GM19467 (cell line): ENCODE measurements around the gene ZNF45.
"Not testable (repeated sequence)": the region's sequence is repeated elsewhere in the genome, so short reads cannot be mapped to it uniquely, and the experiment has no call there.

Source experiments
- ATAC-seq: cut with Tn5 transposase; IDR thresholded peaks from one replicate; pipeline ENCODE4 v1.9.1; 2021; ENCODE audit warnings: mild to moderate bottlenecking, moderate library complexity; ENCODE audit not compliant: unreplicated experiment

Gene ZNF45

GRCh38 chr19:43934985-43935708, at the start of gene ZNF45:
Gene ZNF45, minus strand, starts transcription at chr19:43935282. Its CDS starts 13,097 bp downstream, at chr19:43922185.
- peak; percentile 88 for ATAC-seq

DNA sequence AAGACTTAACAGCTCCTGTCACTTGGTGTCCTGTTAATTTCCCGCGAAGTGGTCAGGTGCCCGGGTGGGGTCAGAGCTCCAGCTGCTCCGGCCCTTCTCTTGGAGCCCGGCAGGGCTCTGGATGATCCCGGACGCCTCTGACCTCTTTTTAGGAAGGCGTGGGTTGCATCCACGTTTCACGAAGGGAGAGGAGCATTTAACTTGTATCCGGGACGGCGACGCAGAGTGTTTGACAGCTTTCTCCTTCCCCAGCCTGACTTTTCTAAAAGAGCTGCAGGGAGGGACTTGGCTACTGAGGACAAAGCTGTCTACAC, 49.6 kb upstream of the ZNF45 start:
- no peak for ATAC-seq

- ATAC-seq: peak; percentile 94
Measured at GRCh38 chr19:43983912-43984686, 49.0 kb upstream of the ZNF45 start, which contains the start of gene ZNF155. Gene ZNF155, plus strand, starts transcription at chr19:43984188. Its CDS starts 4,356 bp downstream, at chr19:43988544.

DNA sequence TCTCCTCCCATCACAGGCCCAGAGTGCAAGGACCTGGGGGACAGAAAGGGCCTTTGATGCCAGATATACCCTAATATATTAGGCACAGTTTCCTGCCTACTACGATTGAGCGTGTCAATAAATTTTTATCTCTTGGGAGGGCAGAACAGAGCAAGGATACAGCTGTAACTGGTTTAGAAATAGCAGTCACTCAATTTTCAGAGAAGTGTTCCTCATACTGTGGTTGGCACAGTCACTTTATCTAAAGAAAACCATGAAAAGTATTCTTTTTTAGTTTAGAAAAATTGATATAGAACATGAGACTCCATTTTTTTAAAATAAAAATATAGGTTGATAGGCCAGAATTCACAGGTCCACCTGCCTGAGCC, 48.4 kb upstream of the ZNF45 start:
- no peak for ATAC-seq

DNA sequence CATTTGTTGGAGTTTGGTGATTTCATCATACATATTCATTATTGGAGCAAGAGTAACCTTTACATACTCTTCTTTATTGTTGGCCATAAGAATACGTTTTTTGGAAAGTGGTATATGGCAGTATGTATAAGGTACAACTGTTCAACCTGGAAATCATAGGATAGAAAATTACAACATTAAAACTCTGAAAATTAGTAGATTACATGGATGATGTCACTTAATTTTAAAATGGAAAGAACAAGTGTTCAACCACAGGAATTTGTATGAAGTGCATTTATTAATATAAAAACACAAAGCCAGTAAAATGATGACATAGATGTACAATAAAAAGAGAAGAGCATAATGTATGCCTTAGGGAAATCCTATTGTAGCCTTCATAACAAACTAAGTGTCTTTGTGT, 41.6 kb upstream of the ZNF45 start:
- ATAC-seq: no peak

GRCh38 chr19:43966079-43966694, 31.1 kb upstream of the ZNF45 start:
- ATAC-seq: no peak

DNA sequence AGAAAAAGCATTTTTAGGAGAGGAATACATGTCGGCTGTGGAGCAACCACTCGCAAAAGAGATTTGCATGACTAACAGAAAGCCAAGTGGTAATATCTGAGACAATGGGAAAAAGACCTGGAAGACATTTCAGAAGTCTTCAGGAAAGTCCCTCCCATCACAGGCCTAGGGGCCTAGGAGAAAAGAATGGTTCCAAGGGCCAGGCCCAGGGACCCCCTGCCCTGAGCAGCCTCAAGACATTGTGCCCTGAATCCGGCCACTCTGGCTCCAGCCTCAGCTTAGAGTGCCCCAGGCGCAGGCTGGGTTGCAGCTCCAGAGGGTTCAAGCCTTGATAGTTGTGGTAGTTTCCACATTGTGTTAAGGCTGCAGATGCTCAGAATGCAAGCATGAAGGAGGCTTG, 25.3 kb upstream of the ZNF45 start:
- no peak for ATAC-seq

GRCh38 chr19:43957891-43958290, 22.8 kb upstream of the ZNF45 start:
- no peak for ATAC-seq

- no peak for ATAC-seq
Measured at GRCh38 chr19:43956827-43957226, 21.7 kb upstream of the ZNF45 start.

- ATAC-seq: peak; percentile 90
Measured at GRCh38 chr19:43950834-43951645, 16.0 kb upstream of the ZNF45 start, which contains the start of gene ZNF221. Gene ZNF221, plus strand, starts transcription at chr19:43951228. Its CDS starts 11,499 bp downstream, at chr19:43962727.

GRCh38 chr19:43949803-43950202, 14.7 kb upstream of the ZNF45 start:
- not testable (repeated sequence) for ATAC-seq

DNA sequence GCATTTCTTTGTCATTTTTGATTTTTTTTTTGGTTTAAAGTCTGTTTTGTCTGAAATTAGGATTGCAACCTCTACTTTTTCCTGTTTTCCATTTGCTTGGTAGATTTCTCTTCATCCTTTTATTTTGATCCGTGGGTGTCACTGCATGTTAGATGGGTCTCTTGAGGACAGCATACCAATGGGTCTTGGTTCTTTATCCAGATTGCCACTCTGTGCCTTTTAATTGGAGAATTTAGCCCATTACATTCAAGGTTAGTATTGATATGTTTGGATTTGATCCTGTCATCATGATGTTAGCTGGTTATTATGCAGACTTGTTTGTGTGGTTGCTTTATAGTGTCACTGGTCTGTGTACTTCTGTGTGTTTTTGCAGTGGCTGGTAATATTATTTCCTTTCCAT, 12.3 kb upstream of the ZNF45 start:
- ATAC-seq: not testable (repeated sequence)

DNA sequence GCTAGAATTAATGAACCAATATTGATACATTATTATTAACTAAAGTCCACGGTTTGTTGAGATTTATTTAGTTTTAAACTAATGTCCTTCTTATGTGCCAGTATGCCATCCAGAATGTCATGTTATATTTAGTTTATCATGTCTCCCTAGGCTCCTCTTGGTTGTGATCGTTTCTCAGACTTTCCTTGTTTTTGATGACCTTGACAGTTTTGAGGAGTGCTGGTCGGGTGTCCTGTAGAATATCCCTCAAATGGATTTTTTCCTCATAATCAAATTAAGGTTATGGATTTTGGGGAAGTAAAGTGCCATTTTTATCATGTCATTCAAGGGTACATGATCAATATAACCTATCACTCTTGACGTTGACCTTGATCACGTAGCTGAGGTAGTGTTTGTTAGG, 6.1 kb upstream of the ZNF45 start:
- ATAC-seq: no peak

- no peak for ATAC-seq
Measured at GRCh38 chr19:43940719-43941118, 5.6 kb upstream of the ZNF45 start.

DNA sequence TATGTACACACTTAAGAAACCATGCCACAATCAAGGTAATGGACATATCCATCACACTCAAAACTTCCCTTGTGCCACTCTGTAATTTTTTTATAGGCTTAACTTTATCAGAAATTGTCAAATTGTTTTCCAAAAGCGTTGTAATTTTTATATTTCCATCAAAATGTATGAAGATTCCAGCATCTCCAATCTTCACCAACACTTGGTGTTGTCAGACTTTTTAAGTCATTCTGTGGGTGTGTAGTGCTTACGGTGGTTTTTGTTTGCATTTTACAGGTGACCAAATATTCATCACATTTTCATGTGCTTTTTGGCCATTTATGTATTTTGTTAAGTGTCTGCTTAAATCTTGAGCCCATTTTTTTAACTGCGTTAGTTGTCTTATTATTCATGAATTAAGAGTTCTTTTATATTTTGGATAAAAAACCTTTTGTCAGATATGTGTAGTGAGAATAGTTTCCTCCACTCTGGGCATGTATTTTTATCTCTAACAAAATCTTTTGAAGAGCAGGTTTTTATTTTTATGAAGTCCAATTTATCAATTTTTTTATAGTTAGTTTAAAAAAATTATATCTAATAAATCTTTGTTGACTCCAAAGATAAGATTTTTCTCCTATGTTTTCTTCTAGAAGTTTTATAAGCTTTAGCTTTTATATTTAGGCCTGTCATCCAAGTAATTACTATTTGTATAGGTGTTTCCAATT, 4.6 kb upstream of the ZNF45 start:
- ATAC-seq: no peak

DNA sequence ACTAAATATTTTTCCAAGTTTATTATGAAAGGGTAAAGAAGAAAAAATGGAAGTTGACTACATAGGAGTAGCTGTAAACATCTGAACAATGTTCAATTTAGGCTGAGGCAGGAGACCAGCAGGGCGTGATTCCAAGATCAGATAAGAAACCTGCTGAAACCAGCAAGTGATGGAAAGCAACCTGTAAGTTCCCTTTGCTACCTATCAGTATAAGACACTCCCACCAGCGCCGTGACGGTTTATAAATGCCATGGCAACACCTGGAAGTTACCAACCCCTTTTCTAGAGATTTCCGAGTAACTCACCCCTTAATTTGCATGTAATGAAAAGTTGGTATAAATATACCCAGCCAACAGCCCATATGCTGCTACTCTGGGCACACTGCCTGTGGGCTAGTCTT, 1.1 kb upstream of the ZNF45 start:
- ATAC-seq: no peak

GRCh38 chr19:43934055-43934984, 762 bp downstream of the ZNF45 start:
- ATAC-seq: no peak

DNA sequence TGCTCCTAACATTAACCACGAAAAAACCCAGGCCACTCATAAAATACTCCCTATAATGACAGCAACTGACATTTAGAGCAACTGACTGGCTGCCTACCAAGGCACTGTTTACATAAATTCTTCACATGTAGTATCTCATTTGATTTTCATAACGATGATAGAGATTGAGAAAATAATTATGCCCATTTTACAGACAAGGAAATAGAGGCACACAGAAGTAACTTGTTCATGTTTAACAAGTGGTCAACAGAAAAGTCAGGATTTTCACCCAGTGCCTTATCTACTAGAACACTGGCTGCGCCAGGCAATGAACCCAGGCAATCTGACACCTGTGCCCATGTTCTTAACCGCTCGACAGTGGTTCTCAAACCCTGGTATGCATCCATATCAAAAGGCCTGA, 6.3 kb downstream of the ZNF45 start:
- ATAC-seq: no peak

- no peak for ATAC-seq
Measured at GRCh38 chr19:43923875-43924274, 11.2 kb downstream of the ZNF45 start.
